HepG2 (cell line): ENCODE results near the gene PPM1F. TPM values are rescaled to one million over a fixed set of nuclear protein-coding genes. Genes with fewer than 3 reads are reported as not detected.

Experiments
- ATAC-seq: fragments of 200-7000 bp; cut with Tn5 transposase; 3 replicates; pipeline ENCODE4 v1.9.1; 2020; ENCODE audit warnings: mild to moderate bottlenecking, moderate library complexity
- BruUV-seq: library from RNA; stranded (reverse); fragments of 400-500 nt; replicated peaks from 2 replicates; lab custom pipeline; 2021; lab: Mats Ljungman, UMichigan
- CTCF ChIA-PET: fragments of 300-600 bp; formaldehyde crosslinking; extraction: SDS; loops from one replicate; lab custom pipeline; 2021; ENCODE audit warnings: low total read pairs, inconsistent platforms, low intra/inter-chr PET ratio; lab: Yijun Ruan, JAX
- POLR2A ChIA-PET: fragments of 350-600 bp; sonication (Branson Sonifier 250); formaldehyde crosslinking; loops from one replicate; lab custom pipeline; 2020; ENCODE audit warnings: antibody characterized with exemption, inconsistent platforms; lab: Yijun Ruan, JAX
- DNase-seq: peaks from one replicate; pipeline ENCODE4 v3.0.0-alpha.2; 2015; ENCODE audit warnings: low spot score
- FAIRE-seq: peaks from 3 replicates; lab custom pipeline; 2011; peaks lifted over from hg19 to GRCh38; lab: Jason Lieb, UNC
- H2AFZ ChIP-seq: one replicate; pipeline ENCODE4 v1.6.1; 2011; ENCODE audit warnings: low read length, inconsistent platforms
- H3K27ac ChIP-seq: fragments of 300-600 bp; 3 replicates; pipeline ENCODE4 v1.8.0; 2011; ENCODE audit warnings: mixed run types, mild to moderate bottlenecking, mixed read lengths, low read length, inconsistent platforms; ENCODE audit not compliant: insufficient read depth; ENCODE audit errors: extremely low read length
- H3K27me3 ChIP-seq, 2 experiments: fragments of 200-600 bp in 1 of 2; 2 replicates in 1 of 2; 3 replicates in 1 of 2; pipeline versions ENCODE4 v1.6.0 to v1.8.0; 2011; ENCODE audit warnings: low read length in 2 of 2, mild to moderate bottlenecking in 2 of 2, moderate library complexity in 2 of 2, inconsistent platforms in 1 of 2; ENCODE audit not compliant: insufficient read depth in 2 of 2, control insufficient read depth in 1 of 2
- H3K36me3 ChIP-seq, 2 experiments: fragments of 200-600 bp in 1 of 2; replicated peaks in 1 of 2; 2 replicates in 1 of 2; 3 replicates in 1 of 2; pipeline versions ENCODE4 v1.5.1 to v1.8.0; 2011; ENCODE audit warnings: low read length in 2 of 2, inconsistent platforms in 1 of 2; ENCODE audit not compliant: insufficient read depth in 2 of 2, control insufficient read depth in 1 of 2
- H3K4me1 ChIP-seq: 2 replicates; pipeline ENCODE4 v1.5.1; 2012; ENCODE audit warnings: low read length, inconsistent platforms; ENCODE audit not compliant: insufficient read depth
- H3K4me2 ChIP-seq: 2 replicates; pipeline ENCODE4 v1.6.0; 2011; ENCODE audit warnings: low read depth, low read length, inconsistent platforms
- H3K4me3 ChIP-seq, 3 experiments: fragments of 200-600 bp in 1 of 3; sonication (generic), shearing (Covaris generic) in 1 of 3; replicated peaks in 1 of 3; 2 replicates each; pipeline ENCODE4 v1.5.1; 2011 to 2016; ENCODE audit warnings: low read length in 3 of 3, inconsistent platforms in 2 of 3, low read depth in 2 of 3, mild to moderate bottlenecking in 2 of 3, control low read depth in 1 of 3, mixed read lengths in 1 of 3; ENCODE audit not compliant: insufficient read depth in 1 of 3
- H3K79me2 ChIP-seq: one replicate; pipeline ENCODE4 v1.6.1; 2011; ENCODE audit warnings: low read length, inconsistent platforms; ENCODE audit not compliant: insufficient read depth
- H3K9ac ChIP-seq: 2 replicates; pipeline ENCODE4 v1.6.0; 2011; ENCODE audit warnings: mild to moderate bottlenecking, low read depth, low read length, inconsistent platforms; ENCODE audit not compliant: insufficient read depth
- H3K9me3 ChIP-seq: 2 replicates; pipeline ENCODE4 v1.5.1; 2012; ENCODE audit warnings: mild to moderate bottlenecking, low read length
- H4K20me1 ChIP-seq: 2 replicates; pipeline ENCODE4 v1.6.0; 2011; ENCODE audit warnings: inconsistent platforms, mild to moderate bottlenecking, low read length, moderate library complexity; ENCODE audit not compliant: insufficient read depth
- ATF1 ChIP-seq: IDR thresholded peaks from 2 replicates; pipeline ENCODE4 v1.6.1; 2016; ENCODE audit warnings: mild to moderate bottlenecking, control low read depth
- CREBL2 ChIP-seq: sonication (generic); formaldehyde crosslinking; IDR thresholded peaks from 2 replicates; pipeline ENCODE4 v1.8.1; 2023; ENCODE audit warnings: missing genetic modification reagents, mild to moderate bottlenecking, borderline replicate concordance
- CREM ChIP-seq, 2 experiments: sonication (generic) in 1 of 2; formaldehyde crosslinking in 1 of 2; IDR thresholded peaks; 2 replicates each; pipeline versions ENCODE4 v1.4.0 to v1.6.1; 2016 to 2020; ENCODE audit warnings: antibody characterized with exemption in 1 of 2, mild to moderate bottlenecking in 1 of 2, missing genetic modification reagents in 1 of 2
- HCFC1 ChIP-seq: fragments of 150-350 bp; IDR thresholded peaks from 2 replicates; pipeline ENCODE4 v1.6.1; 2014; ENCODE audit warnings: low read depth, low read length
- MLLT10 ChIP-seq: sonication (generic); formaldehyde crosslinking; IDR thresholded peaks from 2 replicates; pipeline ENCODE4 v1.4.0; 2020; ENCODE audit warnings: missing genetic modification reagents
- MXI1 ChIP-seq: IDR thresholded peaks from 3 replicates; pipeline ENCODE4 v1.6.1; 2012; ENCODE audit warnings: low read depth, low read length, inconsistent platforms, borderline replicate concordance
- NFE2L1 ChIP-seq: sonication (generic); formaldehyde crosslinking; IDR thresholded peaks from 2 replicates; pipeline ENCODE4 v1.4.0; 2020; ENCODE audit warnings: missing genetic modification reagents, mild to moderate bottlenecking, borderline replicate concordance
- PHF21A ChIP-seq: sonication (generic); formaldehyde crosslinking; IDR thresholded peaks from 2 replicates; pipeline ENCODE4 v1.5.0; 2020; ENCODE audit warnings: mild to moderate bottlenecking, missing genetic modification reagents
- TEF ChIP-seq: sonication (generic); formaldehyde crosslinking; IDR thresholded peaks from 2 replicates; pipeline ENCODE4 v1.5.0; 2020; ENCODE audit warnings: missing genetic modification reagents
- ZBTB1 ChIP-seq: sonication (generic); formaldehyde crosslinking; IDR thresholded peaks from 2 replicates; pipeline ENCODE4 v1.4.0; 2020; ENCODE audit warnings: missing genetic modification reagents, borderline replicate concordance
- ZBTB8A ChIP-seq: sonication (generic); formaldehyde crosslinking; IDR thresholded peaks from 2 replicates; pipeline ENCODE4 v1.4.0; 2020; ENCODE audit warnings: mild to moderate bottlenecking, low read depth, missing genetic modification reagents, borderline replicate concordance
- ZNF235 ChIP-seq: sonication (generic); formaldehyde crosslinking; IDR thresholded peaks from 2 replicates; pipeline ENCODE4 v1.8.1; 2023; ENCODE audit warnings: mild to moderate bottlenecking, missing genetic modification reagents, borderline replicate concordance
- ZNF616 ChIP-seq: sonication (generic); formaldehyde crosslinking; IDR thresholded peaks from 2 replicates; pipeline ENCODE4 v1.5.0; 2020; ENCODE audit warnings: low read depth, mild to moderate bottlenecking, missing genetic modification reagents
- ZNF879 ChIP-seq: sonication (generic); formaldehyde crosslinking; IDR thresholded peaks from 2 replicates; pipeline ENCODE4 v1.8.1; 2023; ENCODE audit warnings: missing genetic modification reagents
- WGBS: methylation state at CpG from one replicate; pipeline ENCODE4 v1.1.6; 2017; ENCODE audit warnings: low lambda C conversion rate; 5-methylcytosine and 5-hydroxymethylcytosine counted together
- in situ Hi-C: cut with HindIII; loops from 2 replicates; pipeline ENCODE4 v1.10.0; 2017; ENCODE audit warnings: low pct_unique_long_range_greater_than_20kb; ENCODE audit not compliant: extremely low pct_ligation_motif_present
- intact Hi-C: fragments of 100-400 bp; cut with micrococcal nuclease; formaldehyde crosslinking; loops from one replicate; pipeline ENCODE4 v1.10.0; 2022; ENCODE audit not compliant: unreplicated experiment
- polyA plus RNA-seq, 8 experiments: library from polyadenylated mRNA; depleted of rRNA in 3 of 8; stranded (reverse) in 7 of 8; unstranded in 1 of 8; fragments of >200 nt; fragmentation: Illumina TruSeq in 4 of 8; extraction: Trizol in 4 of 8; gene quantifications; 2 replicates each; pipeline versions ENCODE4 v1.2.1 to v1.2.3, GENCODE V29; 2011 to 2016; ENCODE audit warnings: low read depth in 4 of 8, missing spikeins in 1 of 8, mixed read lengths in 1 of 8; ENCODE audit not compliant: insufficient read depth in 1 of 8
- total RNA-seq, 5 experiments: library from RNA; depleted of rRNA; stranded (reverse); fragments of >200 nt; fragmentation: Illumina TruSeq; extraction: Trizol; gene quantifications; 2 replicates each; pipeline ENCODE4 v1.2.3, GENCODE V29; 2016; ENCODE audit warnings: low read depth in 1 of 5
- TF ChIP-seq, protein P1 (sequence below): sonication (generic); formaldehyde crosslinking; IDR thresholded peaks from 2 replicates; pipeline ENCODE4 v1.5.1; 2020; ENCODE audit warnings: missing genetic modification reagents, mild to moderate bottlenecking, borderline replicate concordance
- TF ChIP-seq, protein P2 (sequence below): sonication (generic); formaldehyde crosslinking; IDR thresholded peaks from 2 replicates; pipeline ENCODE4 v1.4.0; 2020; ENCODE audit warnings: missing genetic modification reagents
- TF ChIP-seq, protein P3 (sequence below): sonication (generic); formaldehyde crosslinking; IDR thresholded peaks from 2 replicates; pipeline ENCODE4 v1.4.0; 2020; ENCODE audit warnings: missing genetic modification reagents, mild to moderate bottlenecking, borderline replicate concordance

PPM1F gene
- total and polyA plus RNA-seq, 2 of the 13 experiments (the other 11 are each of a cell fraction or from before 2014, with no cell fraction given) = 11.0 to 19.6 TPM

DNA sequence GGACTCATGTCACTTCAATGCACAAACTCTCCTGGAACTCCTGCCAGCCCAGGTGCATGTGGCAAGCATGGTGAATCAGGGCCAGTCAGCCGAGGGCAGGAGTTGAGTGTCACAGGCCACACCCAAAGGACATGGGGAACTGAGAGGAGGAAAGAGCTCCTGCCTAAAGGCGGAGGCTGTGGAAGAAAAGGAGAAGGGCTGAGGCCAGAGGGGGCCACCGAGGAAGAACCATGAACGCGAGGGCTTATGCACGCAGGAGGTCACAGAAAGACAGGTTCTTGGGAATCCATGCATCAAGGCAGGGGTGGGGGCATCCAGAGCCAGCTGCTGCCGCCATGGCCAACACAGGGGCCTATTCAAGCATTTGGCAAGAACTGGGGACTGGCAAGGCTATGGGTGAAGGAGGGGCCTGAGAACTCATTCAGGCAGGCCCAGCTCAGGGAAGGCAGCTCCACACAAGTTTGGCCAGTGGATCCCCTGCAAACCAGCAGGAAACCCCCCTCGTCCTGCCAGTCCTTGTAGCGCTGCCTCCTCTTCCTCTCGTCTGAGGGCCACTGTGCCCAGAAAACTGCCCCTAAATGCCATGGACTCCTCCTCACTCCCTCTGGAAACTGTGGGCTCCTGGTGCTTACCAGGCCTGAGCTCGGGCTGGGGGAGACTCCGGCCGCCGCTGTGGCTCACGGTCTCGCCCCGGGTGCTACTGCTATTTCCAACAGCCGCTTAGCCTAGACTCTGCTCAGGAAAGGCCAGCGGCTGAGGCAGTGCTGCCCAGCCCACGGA, 15.4 kb downstream of the PPM1F start:
- Histone ChIP-seq H3K9me3 (no peaks in the 10 kb centered on the region), H3K79me2 (no peaks in the 10 kb centered on the region), H3K9ac (peak overlapping the region; percentile 46), H4K20me1 (no peaks in the 10 kb centered on the region), H3K4me2 (peak overlapping the region; percentile 96), H2AFZ (no peak overlapping the region), H3K4me3 (0 out of 6 replicates have a peak overlapping the region, but pooled peaks of 1 of the 3 experiments have one; percentile 78), H3K27ac (no peak overlapping the region), H3K4me1 (peaks cover 18% of the 10 kb centered on the region), H3K27me3 (no peaks in the 10 kb centered on the region), H3K36me3 (peaks cover 2 to 37% of the 10 kb centered on the region in 2 experiments; a peak in 4 of 5 replicates)
- WGBS = 93% methylated on average over 18 of the region's 20 CpGs
- intact Hi-C loops (loop anchor here (5.0 kb wide), 1 partner anchor 70 kb away; the partner anchor contains the start of gene MAPK1), in situ Hi-C loops (no loop called here)
- FAIRE-seq (no peak), DNase-seq (no peak), ATAC-seq (peak; percentile 13)
- ChIA-PET CTCF (interaction anchor here (1.6 to 2.0 kb wide), 2 partner anchors 16 to 224 kb away, joined by 15 to 25 read pairs; partner anchors contain the start of gene PPM1F), POLR2A (interaction anchor here (1.8 kb wide), 1 partner anchor 16 kb away, joined by 16 read pairs; the partner anchor contains the start of gene PPM1F)
- BruUV-seq = no TSS peak
- TF ChIP-seq PHF21A (CRISPR knock-in tag) = no peak
- no peak for TF ChIP-seq CREM (IDR thresholded peaks at IDR 0.05)
- TF ChIP-seq CREM (CRISPR knock-in tag; IDR thresholded peaks at IDR 0.05) = no peak
- no peak for TF ChIP-seq ZBTB8A (CRISPR knock-in tag)
- no peak for TF ChIP-seq ZNF879 (CRISPR knock-in tag)
- TF ChIP-seq, protein P1, sequence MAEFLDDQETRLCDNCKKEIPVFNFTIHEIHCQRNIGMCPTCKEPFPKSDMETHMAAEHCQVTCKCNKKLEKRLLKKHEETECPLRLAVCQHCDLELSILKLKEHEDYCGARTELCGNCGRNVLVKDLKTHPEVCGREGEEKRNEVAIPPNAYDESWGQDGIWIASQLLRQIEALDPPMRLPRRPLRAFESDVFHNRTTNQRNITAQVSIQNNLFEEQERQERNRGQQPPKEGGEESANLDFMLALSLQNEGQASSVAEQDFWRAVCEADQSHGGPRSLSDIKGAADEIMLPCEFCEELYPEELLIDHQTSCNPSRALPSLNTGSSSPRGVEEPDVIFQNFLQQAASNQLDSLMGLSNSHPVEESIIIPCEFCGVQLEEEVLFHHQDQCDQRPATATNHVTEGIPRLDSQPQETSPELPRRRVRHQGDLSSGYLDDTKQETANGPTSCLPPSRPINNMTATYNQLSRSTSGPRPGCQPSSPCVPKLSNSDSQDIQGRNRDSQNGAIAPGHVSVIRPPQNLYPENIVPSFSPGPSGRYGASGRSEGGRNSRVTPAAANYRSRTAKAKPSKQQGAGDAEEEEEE (CRISPR knock-in tag) = no peak
- TF ChIP-seq TEF (CRISPR knock-in tag) = no peak
- TF ChIP-seq, protein P2, sequence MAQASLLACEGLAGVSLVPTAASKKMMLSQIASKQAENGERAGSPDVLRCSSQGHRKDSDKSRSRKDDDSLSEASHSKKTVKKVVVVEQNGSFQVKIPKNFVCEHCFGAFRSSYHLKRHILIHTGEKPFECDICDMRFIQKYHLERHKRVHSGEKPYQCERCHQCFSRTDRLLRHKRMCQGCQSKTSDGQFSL (CRISPR knock-in tag) = no peak
- no peak for TF ChIP-seq ATF1 (CRISPR knock-in tag)
- TF ChIP-seq ZNF616 (CRISPR knock-in tag) = no peak
- TF ChIP-seq MXI1 = no peak
- no peak for TF ChIP-seq ZNF235 (CRISPR knock-in tag)
- TF ChIP-seq, protein P3, sequence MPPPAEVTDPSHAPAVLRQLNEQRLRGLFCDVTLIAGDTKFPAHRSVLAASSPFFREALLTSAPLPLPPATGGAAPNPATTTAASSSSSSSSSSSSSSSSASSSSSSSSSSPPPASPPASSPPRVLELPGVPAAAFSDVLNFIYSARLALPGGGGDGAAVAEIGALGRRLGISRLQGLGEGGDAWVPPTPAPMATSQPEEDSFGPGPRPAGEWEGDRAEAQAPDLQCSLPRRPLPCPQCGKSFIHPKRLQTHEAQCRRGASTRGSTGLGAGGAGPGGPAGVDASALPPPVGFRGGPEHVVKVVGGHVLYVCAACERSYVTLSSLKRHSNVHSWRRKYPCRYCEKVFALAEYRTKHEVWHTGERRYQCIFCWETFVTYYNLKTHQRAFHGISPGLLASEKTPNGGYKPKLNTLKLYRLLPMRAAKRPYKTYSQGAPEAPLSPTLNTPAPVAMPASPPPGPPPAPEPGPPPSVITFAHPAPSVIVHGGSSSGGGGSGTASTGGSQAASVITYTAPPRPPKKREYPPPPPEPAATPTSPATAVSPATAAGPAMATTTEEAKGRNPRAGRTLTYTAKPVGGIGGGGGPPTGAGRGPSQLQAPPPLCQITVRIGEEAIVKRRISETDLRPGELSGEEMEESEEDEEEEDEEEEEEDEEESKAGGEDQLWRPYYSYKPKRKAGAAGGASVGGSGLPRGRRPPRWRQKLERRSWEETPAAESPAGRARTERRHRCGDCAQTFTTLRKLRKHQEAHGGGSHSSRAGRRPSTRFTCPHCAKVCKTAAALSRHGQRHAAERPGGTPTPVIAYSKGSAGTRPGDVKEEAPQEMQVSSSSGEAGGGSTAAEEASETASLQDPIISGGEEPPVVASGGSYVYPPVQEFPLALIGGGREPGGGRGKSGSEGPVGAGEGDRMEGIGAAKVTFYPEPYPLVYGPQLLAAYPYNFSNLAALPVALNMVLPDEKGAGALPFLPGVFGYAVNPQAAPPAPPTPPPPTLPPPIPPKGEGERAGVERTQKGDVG (CRISPR knock-in tag) = no peak
- no peak for TF ChIP-seq MLLT10 (CRISPR knock-in tag)
- no peak for TF ChIP-seq CREBL2 (CRISPR knock-in tag)
- no peak for TF ChIP-seq ZBTB1
- no peak for TF ChIP-seq NFE2L1 (CRISPR knock-in tag)
- no peak for TF ChIP-seq HCFC1
